ENCODE data around the gene C11orf21.
A peak's percentile ranks its signal among the peaks of the same experiment; 100 is the strongest.

The C11orf21 gene

GRCh38 chr11:2270322-2271076 is 31.2 kb downstream of the C11orf21 start, which contains the start of gene ASCL2:
ASCL2 (minus strand) TSS chr11:2270588; CDS start chr11:2270332, 256 bp downstream.
- no peak for DNase-seq

- peak; percentile 78 for DNase-seq
These were observed 32.0 kb downstream of the C11orf21 start for GRCh38 chr11:2269601-2270321.

GRCh38 chr11:2268729-2269600 is 32.8 kb downstream of the C11orf21 start:
- DNase-seq = peak; percentile 92

GRCh38 chr11:2267851-2268728 is 33.6 kb downstream of the C11orf21 start:
- no peak for DNase-seq

GRCh38 chr11:2267306-2267850 is 34.3 kb downstream of the C11orf21 start:
- no peak for DNase-seq

- no peak for DNase-seq
These were observed 35.0 kb downstream of the C11orf21 start for GRCh38 chr11:2266586-2267305.

- DNase-seq = no peak
These were observed 35.7 kb downstream of the C11orf21 start for GRCh38 chr11:2265854-2266585.

- peak; percentile 73 for DNase-seq
These were observed 36.3 kb downstream of the C11orf21 start for GRCh38 chr11:2265396-2265795.

- no peak for DNase-seq
These were observed 37.2 kb downstream of the C11orf21 start for GRCh38 chr11:2264366-2265053.

- DNase-seq = no peak
These were observed 37.9 kb downstream of the C11orf21 start for GRCh38 chr11:2263724-2264360.

GRCh38 chr11:2263071-2263565 is 38.6 kb downstream of the C11orf21 start:
- DNase-seq = no peak

GRCh38 chr11:2262301-2263070 is 39.2 kb downstream of the C11orf21 start:
- no peak for DNase-seq

- DNase-seq = no peak
These were observed 40.1 kb downstream of the C11orf21 start for GRCh38 chr11:2261436-2262230.

GRCh38 chr11:2260491-2261364 is 41.0 kb downstream of the C11orf21 start:
- DNase-seq = peak; percentile 61

- DNase-seq = no peak
These were observed 41.7 kb downstream of the C11orf21 start for GRCh38 chr11:2259897-2260451.

- DNase-seq = no peak
These were observed 42.3 kb downstream of the C11orf21 start for GRCh38 chr11:2259466-2259830.
